ENCODE results near the gene INPP5D.

INPP5D gene

DNA sequence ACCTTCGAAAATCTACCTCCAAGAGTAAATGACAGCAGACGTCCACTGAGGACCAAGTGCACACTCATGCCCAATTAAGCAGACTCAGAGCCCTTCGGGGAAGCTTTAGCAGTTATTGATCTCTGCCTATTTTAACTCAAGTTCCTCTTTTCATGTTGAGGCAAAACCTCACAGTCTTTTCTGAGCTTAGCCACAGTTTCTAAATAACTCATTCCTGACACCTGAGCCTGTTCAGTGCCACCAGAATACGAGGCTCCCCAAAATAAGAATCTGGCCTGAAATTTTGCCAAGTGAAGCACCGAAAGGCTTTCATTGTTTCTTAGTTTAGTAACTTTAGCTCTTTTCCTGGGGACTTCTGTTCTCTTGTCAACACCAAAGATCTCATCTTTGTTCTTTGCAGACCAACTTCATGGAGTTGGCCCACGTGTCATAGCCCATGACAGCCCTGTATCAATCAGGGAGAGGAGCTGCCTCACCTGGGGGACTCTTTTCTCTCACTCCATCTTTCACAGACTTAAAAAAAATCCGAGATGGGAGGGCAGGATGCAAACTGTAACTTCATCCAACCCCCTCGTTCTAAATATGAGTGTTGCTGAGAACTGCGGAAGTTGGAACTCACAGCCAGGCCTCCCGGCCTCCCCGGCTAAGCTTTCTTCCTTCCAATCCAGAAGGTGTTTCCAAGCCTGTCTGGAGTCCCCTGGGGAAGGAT is 22.2 kb downstream of the INPP5D start:
- no peak for TF ChIP-seq CTCF (IDR thresholded peaks at IDR 0.05; ENCODE audit: poor library complexity, severe bottlenecking)
- Histone ChIP-seq H3K9me3 (ENCODE audit: severe bottlenecking) (no peaks in the 10 kb centered on the region), H3K36me3 (ENCODE audit: low read depth) (no peaks in the 10 kb centered on the region), H3K4me1 (ENCODE audit: insufficient read depth, poor library complexity, severe bottlenecking) (no peaks in the 10 kb centered on the region), H3K27ac (ENCODE audit: poor library complexity, severe bottlenecking) (no peak overlapping the region), H3K27me3 (ENCODE audit: insufficient read depth, poor library complexity, severe bottlenecking) (no peaks in the 10 kb centered on the region), H3K4me3 (ENCODE audit: severe bottlenecking) (no peak overlapping the region)
- ATAC-seq (ENCODE audit: low read depth): no peak
- no peak for DNase-seq (ENCODE audit: low spot score)

- no peak for TF ChIP-seq CTCF (IDR thresholded peaks at IDR 0.05; ENCODE audit: poor library complexity, severe bottlenecking)
- H3K4me3 ChIP-seq (ENCODE audit: severe bottlenecking): no peak overlapping the region
Measured at GRCh38 chr2:233082931-233083755, 23.0 kb downstream of the INPP5D start.

DNA sequence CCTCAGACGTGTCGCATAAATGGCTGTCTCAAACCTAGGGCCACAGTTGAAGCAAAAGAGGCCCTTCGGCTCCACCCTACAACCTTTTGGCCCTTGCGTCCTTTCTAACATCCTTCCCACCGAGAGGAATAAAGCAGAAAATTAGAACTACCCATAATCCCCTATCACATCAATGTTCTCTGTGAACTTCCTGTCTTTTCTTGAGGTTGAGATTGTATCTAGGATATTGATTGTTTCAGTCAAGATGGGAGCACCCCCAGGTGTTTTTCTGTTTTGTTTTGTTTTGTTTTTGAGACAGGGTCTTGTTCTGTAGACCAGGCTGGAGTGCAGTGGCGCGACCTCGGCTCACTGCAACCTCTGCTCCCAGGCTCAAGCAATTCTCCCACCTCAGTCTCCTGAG is 23.6 kb downstream of the INPP5D start:
- no peaks in the 10 kb centered on the region for H3K4me1 ChIP-seq (ENCODE audit: insufficient read depth, poor library complexity, severe bottlenecking)
- no peaks in the 10 kb centered on the region for H3K36me3 ChIP-seq (ENCODE audit: low read depth)
- H3K4me3 ChIP-seq (ENCODE audit: severe bottlenecking): no peak overlapping the region
- no peak for TF ChIP-seq CTCF (IDR thresholded peaks at IDR 0.05; ENCODE audit: poor library complexity, severe bottlenecking)
- no peak overlapping the region for H3K27ac ChIP-seq (ENCODE audit: poor library complexity, severe bottlenecking)
- no peaks in the 10 kb centered on the region for H3K9me3 ChIP-seq (ENCODE audit: severe bottlenecking)
- H3K27me3 ChIP-seq (ENCODE audit: insufficient read depth, poor library complexity, severe bottlenecking): no peaks in the 10 kb centered on the region
- DNase-seq (ENCODE audit: low spot score): no peak
- ATAC-seq (ENCODE audit: low read depth): no peak

More at GRCh38 chr2:233082931-233083755, 23.0 kb downstream of the INPP5D start:
- Histone ChIP-seq H3K4me1 (ENCODE audit: insufficient read depth, poor library complexity, severe bottlenecking) (no peaks in the 10 kb centered on the region), H3K36me3 (ENCODE audit: low read depth) (no peaks in the 10 kb centered on the region), H3K27me3 (ENCODE audit: insufficient read depth, poor library complexity, severe bottlenecking) (no peaks in the 10 kb centered on the region), H3K9me3 (ENCODE audit: severe bottlenecking) (no peaks in the 10 kb centered on the region), H3K27ac (ENCODE audit: poor library complexity, severe bottlenecking) (no peak overlapping the region)
- DNase-seq (ENCODE audit: low spot score): no peak
- ATAC-seq (ENCODE audit: low read depth): no peak

GRCh38 chr2:233084488-233084887 is 24.3 kb downstream of the INPP5D start:
- H3K27ac ChIP-seq (ENCODE audit: poor library complexity, severe bottlenecking): no peak overlapping the region

More at GRCh38 chr2:233084488-233084887, 24.3 kb downstream of the INPP5D start:
- Histone ChIP-seq H3K27me3 (ENCODE audit: insufficient read depth, poor library complexity, severe bottlenecking) (no peaks in the 10 kb centered on the region), H3K4me3 (ENCODE audit: severe bottlenecking) (no peak overlapping the region), H3K36me3 (ENCODE audit: low read depth) (no peaks in the 10 kb centered on the region), H3K9me3 (ENCODE audit: severe bottlenecking) (no peaks in the 10 kb centered on the region), H3K4me1 (ENCODE audit: insufficient read depth, poor library complexity, severe bottlenecking) (no peaks in the 10 kb centered on the region)
- DNase-seq (ENCODE audit: low spot score) (no peak), ATAC-seq (ENCODE audit: low read depth) (no peak)
- no peak for TF ChIP-seq CTCF (IDR thresholded peaks at IDR 0.05; ENCODE audit: poor library complexity, severe bottlenecking)
